ENCODE results near the gene CALR.

GRCh38 chr19:12949363-12950283, 11.2 kb downstream of the CALR start:
- TF ChIP-seq EZH2 (IDR thresholded peaks at IDR 0.05; ENCODE audit: borderline replicate concordance, low read length) (no peak), CTCF (IDR thresholded peaks at IDR 0.05; ENCODE audit: low read length) (no peak)
